K562 (cell line): ENCODE data around the gene LIMK1. TPM values are rescaled to one million over a fixed set of nuclear protein-coding genes. Genes with fewer than 3 reads are reported as not detected.

Source experiments
- ATAC-seq: fragments of 200-7000 bp; cut with Tn5 transposase; 3 replicates; pipeline ENCODE4 v1.9.1; 2020; ENCODE audit warnings: moderate library complexity
- BruUV-seq: library from RNA; stranded (reverse); fragments of 400-500 nt; replicated peaks from 2 replicates; lab custom pipeline; 2021; lab: Mats Ljungman, UMichigan
- CTCF ChIA-PET: fragments of 300-600 bp; formaldehyde crosslinking; extraction: SDS; loops from one replicate; lab custom pipeline; 2021; ENCODE audit warnings: low intra/inter-chr PET ratio; lab: Yijun Ruan, JAX
- POLR2A ChIA-PET: fragments of 300-600, 350-650 bp; sonication (Branson Sonifier 250); formaldehyde crosslinking; extraction: SDS; loops from one replicate; lab custom pipeline; 2021; ENCODE audit warnings: antibody characterized with exemption, inconsistent platforms; lab: Yijun Ruan, JAX
- DNase-seq, 4 experiments: peaks; one replicate each; pipeline versions ENCODE4 v3.0.0 to v3.0.0-alpha.2; 2011 to 2018; ENCODE audit warnings: low spot score in 3 of 4, mixed read lengths in 3 of 4; ENCODE audit errors: extremely low read depth in 1 of 4
- FAIRE-seq: peaks from 2 replicates; lab custom pipeline; 2011; peaks lifted over from hg19 to GRCh38; lab: Jason Lieb, UNC
- H2AFZ ChIP-seq: 2 replicates; pipeline ENCODE4 v1.6.0; 2011; ENCODE audit warnings: low read depth, low read length, control low read depth, inconsistent platforms
- H3K27ac ChIP-seq: fragments of 200-600 bp; 3 replicates; pipeline ENCODE4 v1.8.0; 2011; ENCODE audit warnings: low read depth, mild to moderate bottlenecking, control low read depth, inconsistent platforms, low read length, moderate library complexity, mixed read lengths; ENCODE audit errors: extremely low read depth
- H3K27me3 ChIP-seq, 2 experiments: fragments of 300-600 bp in 1 of 2; 2 replicates in 1 of 2; 3 replicates in 1 of 2; pipeline versions ENCODE4 v1.6.0 to v1.8.0; 2011; ENCODE audit warnings: inconsistent platforms in 2 of 2, low read length in 2 of 2, mild to moderate bottlenecking in 1 of 2, mixed read lengths in 1 of 2, moderate library complexity in 1 of 2; ENCODE audit not compliant: control insufficient read depth in 2 of 2, insufficient read depth in 2 of 2
- H3K36me3 ChIP-seq: fragments of 300-600 bp; 3 replicates; pipeline ENCODE4 v1.8.0; 2011; ENCODE audit warnings: mild to moderate bottlenecking, low read length, inconsistent platforms; ENCODE audit not compliant: control insufficient read depth, insufficient read depth
- H3K4me1 ChIP-seq, 2 experiments: fragments of 200-600 bp in 1 of 2; replicated peaks in 1 of 2; 2 replicates in 1 of 2; 3 replicates in 1 of 2; pipeline versions ENCODE4 v1.5.1 to v1.8.0; 2011; ENCODE audit warnings: inconsistent platforms in 2 of 2, low read length in 2 of 2, mild to moderate bottlenecking in 1 of 2, mixed read lengths in 1 of 2, moderate library complexity in 1 of 2; ENCODE audit not compliant: control insufficient read depth in 2 of 2, insufficient read depth in 2 of 2
- H3K4me2 ChIP-seq: 2 replicates; pipeline ENCODE4 v1.6.1; 2011; ENCODE audit warnings: low read length, control low read depth, inconsistent platforms, mixed read lengths; ENCODE audit not compliant: insufficient read depth
- H3K4me3 ChIP-seq: fragments of 200-600 bp; sonication (generic), shearing (Covaris generic); 2 replicates; pipeline ENCODE4 v1.5.1; 2016; ENCODE audit warnings: control low read depth, inconsistent platforms
- H3K79me2 ChIP-seq: fragments of 200-600 bp; 3 replicates; pipeline ENCODE4 v1.8.0; 2011; ENCODE audit warnings: low read length, inconsistent platforms; ENCODE audit not compliant: control insufficient read depth, insufficient read depth
- H3K9ac ChIP-seq, 2 experiments: 2 replicates each; pipeline versions ENCODE4 v1.6.0 to v1.6.1; 2011; ENCODE audit warnings: low read depth in 2 of 2, low read length in 2 of 2, control low read depth in 1 of 2, inconsistent platforms in 1 of 2, mild to moderate bottlenecking in 1 of 2, mixed read lengths in 1 of 2; ENCODE audit not compliant: insufficient read depth in 1 of 2
- H3K9me1 ChIP-seq: one replicate; pipeline ENCODE4 v1.6.0; 2011; ENCODE audit warnings: inconsistent platforms, mild to moderate bottlenecking, low read length, moderate library complexity; ENCODE audit not compliant: control insufficient read depth, insufficient read depth
- H3K9me3 ChIP-seq: replicated peaks from 2 replicates; pipeline ENCODE4 v1.5.1; 2011; ENCODE audit warnings: low read depth, low read length, inconsistent platforms; ENCODE audit not compliant: control insufficient read depth, insufficient read depth
- H4K20me1 ChIP-seq: replicated peaks from 2 replicates; pipeline ENCODE4 v1.6.1; 2011; ENCODE audit warnings: low read length, inconsistent platforms, mixed read lengths; ENCODE audit not compliant: control insufficient read depth, insufficient read depth
- FOXM1 ChIP-seq, 2 experiments: fragments of 450-650 bp in 1 of 2; sonication (generic) in 1 of 2; formaldehyde crosslinking in 1 of 2; IDR thresholded peaks; 2 replicates each; pipeline versions ENCODE4 v1.6.1 to v1.9.0; 2017 to 2022; ENCODE audit warnings: low read depth in 2 of 2, mild to moderate bottlenecking in 2 of 2, missing genetic modification reagents in 1 of 2, moderate library complexity in 1 of 2
- MEIS2 ChIP-seq: fragments of 450-650 bp; IDR thresholded peaks from 2 replicates; pipeline ENCODE4 v1.6.1; 2014; ENCODE audit warnings: mild to moderate bottlenecking; ENCODE audit not compliant: partially characterized antibody
- PKNOX1 ChIP-seq: fragments of 450-650 bp; IDR thresholded peaks from 2 replicates; pipeline ENCODE4 v1.6.1; 2016
- WGBS: fragments of 100-300 bp; shearing (Covaris generic); methylation state at CpG from one replicate; pipeline ENCODE4 v1.1.6; 2016; ENCODE audit warnings: low coverage, mixed read lengths; ENCODE audit not compliant: insufficient coverage; ENCODE audit errors: missing lambda C conversion rate; 5-methylcytosine and 5-hydroxymethylcytosine counted together
- in situ Hi-C: fragments of 300-500 bp; cut with MboI; formaldehyde crosslinking; loops from 4 replicates; pipeline ENCODE4 v1.15.0; 2018; ENCODE audit warnings: inconsistent platforms, mixed read lengths
- intact Hi-C: fragments of 100-400 bp; cut with micrococcal nuclease; formaldehyde crosslinking; loops from 2 replicates; pipeline ENCODE4 v1.14.2; 2022
- polyA plus RNA-seq, 8 experiments: library from polyadenylated mRNA; depleted of rRNA in 4 of 8; stranded (reverse) in 5 of 8; unstranded in 3 of 8; fragments of >200 nt; fragmentation: Nextera tagmentation in 2 of 8; fragmentation: Illumina TruSeq in 1 of 8; extraction: Ambion mirVana in 2 of 8; extraction: Trizol in 1 of 8; gene quantifications; 2 replicates each; pipeline versions ENCODE4 v1.2.1 to v1.2.3, GENCODE V29; 2011 to 2014; ENCODE audit warnings: inconsistent platforms in 1 of 8, missing spikeins in 1 of 8
- total RNA-seq, 7 experiments: library from RNA; depleted of rRNA in 6 of 7; stranded (reverse); fragments of >200 nt in 6 of 7; fragmentation: Illumina TruSeq in 2 of 7; extraction: Trizol in 2 of 7; gene quantifications; 2 replicates each; pipeline versions ENCODE4 v1.2.1 to v1.2.3, GENCODE V29; 2011 to 2021; ENCODE audit warnings: low replicate concordance in 1 of 7
- TF ChIP-seq, protein P1 (sequence below): sonication (generic); formaldehyde crosslinking; IDR thresholded peaks from 2 replicates; pipeline ENCODE4 v1.8.1; 2023; ENCODE audit warnings: mild to moderate bottlenecking, missing genetic modification reagents

Gene LIMK1
- total and polyA plus RNA-seq, 9 of the 15 experiments (the other 6 are each of a cell fraction or from before 2014, with no cell fraction given): 0.14 to 30.0 (median 15.9) TPM

DNA sequence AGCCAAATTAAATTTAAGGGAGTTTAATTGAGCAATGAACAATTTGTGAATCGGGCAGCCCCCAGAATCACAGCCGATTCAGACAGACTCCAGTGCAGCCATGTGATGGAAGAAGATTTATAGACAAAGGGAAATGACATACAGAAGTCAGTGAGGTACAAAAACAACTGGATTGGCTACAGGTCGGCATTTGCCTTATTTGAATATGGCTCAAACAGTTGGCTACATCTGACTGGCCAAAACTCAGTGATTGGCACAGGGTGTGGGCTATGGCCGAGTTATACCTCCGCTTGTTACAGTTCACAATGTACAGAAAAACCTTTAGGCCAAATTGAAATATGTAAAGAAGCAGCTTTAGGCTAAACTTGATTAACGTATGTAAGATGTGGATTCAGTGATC, 59.8 kb downstream of the LIMK1 start:
- no peak overlapping the region for H3K4me2 ChIP-seq
- WGBS: 22% methylated on average over 6 of the region's 6 CpGs
- POLR2A ChIA-PET: no interaction called here
- ATAC-seq (no peak), DNase-seq (no peak), FAIRE-seq (no peak)
- BruUV-seq: no TSS peak
- no peaks in the 10 kb centered on the region for H3K36me3 ChIP-seq
- no peak overlapping the region for H3K27ac ChIP-seq
- no peaks in the 10 kb centered on the region for H3K27me3 ChIP-seq
- H2AFZ ChIP-seq: peak overlapping the region; percentile 57; the same call in 1 of the 2 replicates
- CTCF ChIA-PET: interaction anchor here (0.5 kb wide), 1 partner anchor 31 kb away, joined by 3 read pairs; the partner anchor contains the start of gene EIF4H
- H3K9ac ChIP-seq: no peak overlapping the region
- H4K20me1 ChIP-seq: no peaks in the 10 kb centered on the region
- in situ Hi-C loops (no loop called here), intact Hi-C loops (no loop called here)
- H3K79me2 ChIP-seq: no peaks in the 10 kb centered on the region
- peaks cover 4% of the 10 kb centered on the region; the same call in 1 of the 2 replicates for H3K9me3 ChIP-seq
- TF ChIP-seq MEIS2 (peak; percentile 68), PKNOX1 (peak; percentile 78), FOXM1 (IDR thresholded peaks at IDR 0.05; ENCODE audit: low read depth) (peak; percentile 63), FOXM1 (CRISPR knock-in tag; IDR thresholded peaks at IDR 0.05; ENCODE audit: low read depth) (no peak)
- TF ChIP-seq, protein P1, sequence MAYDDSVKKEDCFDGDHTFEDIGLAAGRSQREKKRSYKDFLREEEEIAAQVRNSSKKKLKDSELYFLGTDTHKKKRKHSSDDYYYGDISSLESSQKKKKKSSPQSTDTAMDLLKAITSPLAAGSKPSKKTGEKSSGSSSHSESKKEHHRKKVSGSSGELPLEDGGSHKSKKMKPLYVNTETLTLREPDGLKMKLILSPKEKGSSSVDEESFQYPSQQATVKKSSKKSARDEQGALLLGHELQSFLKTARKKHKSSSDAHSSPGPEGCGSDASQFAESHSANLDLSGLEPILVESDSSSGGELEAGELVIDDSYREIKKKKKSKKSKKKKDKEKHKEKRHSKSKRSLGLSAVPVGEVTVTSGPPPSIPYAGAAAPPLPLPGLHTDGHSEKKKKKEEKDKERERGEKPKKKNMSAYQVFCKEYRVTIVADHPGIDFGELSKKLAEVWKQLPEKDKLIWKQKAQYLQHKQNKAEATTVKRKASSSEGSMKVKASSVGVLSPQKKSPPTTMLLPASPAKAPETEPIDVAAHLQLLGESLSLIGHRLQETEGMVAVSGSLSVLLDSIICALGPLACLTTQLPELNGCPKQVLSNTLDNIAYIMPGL (CRISPR knock-in tag): no peak
- no peak overlapping the region for H3K4me3 ChIP-seq
- H3K9me1 ChIP-seq: no peaks in the 10 kb centered on the region
- no peaks in the 10 kb centered on the region; a peak in 2 of 5 replicates for H3K4me1 ChIP-seq
